SJSA1 (cell line): ENCODE measurements around the gene RBPJL. TPM values are rescaled to one million over a fixed set of nuclear protein-coding genes. Genes with fewer than 3 reads are reported as not detected.

Source experiments
- DNase-seq, 2 experiments: peaks; one replicate each; pipeline ENCODE4 v3.0.0-alpha.2; 2015 to 2020; ENCODE audit warnings: low spot score in 2 of 2, low read depth in 1 of 2
- H3K27ac ChIP-seq: fragments of 250-450 bp; sonication (Bioruptor Pico); 2 replicates; pipeline ENCODE4 v1.5.1; 2020; ENCODE audit warnings: mild to moderate bottlenecking, moderate library complexity
- H3K27me3 ChIP-seq: fragments of 250-450 bp; sonication (Bioruptor Pico); replicated peaks from 2 replicates; pipeline ENCODE4 v1.5.1; 2020; ENCODE audit warnings: mild to moderate bottlenecking, moderate library complexity
- H3K36me3 ChIP-seq: fragments of 250-450 bp; sonication (Bioruptor Pico); 2 replicates; pipeline ENCODE4 v1.5.1; 2020; ENCODE audit warnings: mild to moderate bottlenecking
- H3K4me1 ChIP-seq: fragments of 250-450 bp; sonication (Bioruptor Pico); replicated peaks from 2 replicates; pipeline ENCODE4 v1.6.1; 2021; ENCODE audit warnings: mild to moderate bottlenecking
- H3K4me3 ChIP-seq: fragments of 250-450 bp; sonication (Bioruptor Pico); 2 replicates; pipeline ENCODE4 v1.5.1; 2020; ENCODE audit warnings: mild to moderate bottlenecking
- H3K9me3 ChIP-seq: fragments of 250-450 bp; sonication (Bioruptor Pico); replicated peaks from 2 replicates; pipeline ENCODE4 v1.5.1; 2020; ENCODE audit warnings: mild to moderate bottlenecking
- total RNA-seq: library from RNA; depleted of rRNA; stranded (reverse); fragments of >200 nt; shearing (Covaris generic); gene quantifications from 2 replicates; pipeline ENCODE4 v1.2.3, GENCODE V29; 2014

The RBPJL gene
- total RNA-seq, 1 experiment from 2014 or later = not detected

DNA sequence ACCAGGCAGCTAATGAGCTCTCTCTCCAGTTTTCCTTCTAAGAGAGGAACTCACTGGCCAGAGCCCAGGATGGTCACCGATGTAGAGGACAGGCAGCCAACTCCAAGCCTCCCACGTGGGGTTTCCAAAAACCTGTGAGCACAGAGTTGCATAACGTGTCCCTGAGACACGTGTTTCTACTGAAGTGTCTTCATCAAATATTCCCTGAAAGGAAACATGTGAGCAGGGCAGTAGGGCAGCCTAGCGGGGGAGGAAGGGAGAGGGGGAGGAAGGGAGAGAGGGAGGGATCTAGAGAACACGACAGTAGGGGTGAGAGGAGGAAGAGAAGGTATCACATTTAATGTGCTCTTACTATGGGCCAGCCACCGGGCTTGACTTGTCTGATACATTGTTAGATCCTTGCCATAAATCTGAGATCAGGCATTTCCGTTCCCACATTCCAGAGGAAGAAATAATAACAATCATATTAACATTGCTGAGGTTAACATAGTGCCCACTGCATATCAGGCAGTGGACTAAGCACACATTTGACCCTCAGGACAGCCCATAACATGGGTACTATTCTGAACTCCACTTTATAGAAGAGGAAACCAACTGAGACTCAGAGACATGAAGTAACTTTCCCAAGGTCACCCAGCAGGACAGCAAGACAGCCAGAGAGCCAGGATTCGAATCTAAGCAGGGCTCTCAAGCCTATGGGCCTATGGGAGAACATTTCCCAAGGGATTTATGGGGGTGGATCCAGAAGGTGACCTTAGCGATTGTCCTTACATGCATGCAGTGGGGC is 51.8 kb downstream of the RBPJL start:
- no peaks in the 10 kb centered on the region for H3K9me3 ChIP-seq
- H3K4me1 ChIP-seq = peaks cover 69% of the 10 kb centered on the region
- no peaks in the 10 kb centered on the region for H3K27me3 ChIP-seq
- peak overlapping the region; percentile 73 for H3K27ac ChIP-seq
- no peak overlapping the region for H3K4me3 ChIP-seq
- DNase-seq = peak; percentile 66 to 72
- no peaks in the 10 kb centered on the region for H3K36me3 ChIP-seq

DNA sequence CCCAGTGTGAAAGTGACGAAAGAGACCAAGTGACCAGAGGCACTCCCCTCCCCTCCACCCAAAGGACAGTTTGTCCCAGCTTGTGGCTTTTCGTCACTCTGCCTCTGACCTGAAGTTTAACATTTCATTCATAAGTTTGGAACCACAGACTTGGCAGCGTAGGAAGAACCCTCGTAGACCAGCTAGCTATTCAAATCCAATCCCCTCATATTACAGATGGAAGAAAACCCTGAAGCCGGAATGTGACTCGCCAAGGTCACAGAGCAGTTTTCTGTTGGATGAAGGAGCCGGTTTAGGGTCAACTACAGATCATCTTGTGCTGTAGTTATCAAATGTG is 52.4 kb downstream of the RBPJL start:
- peaks cover 68% of the 10 kb centered on the region for H3K4me1 ChIP-seq
- peak in 1 of 2 experiments; percentile 61 for DNase-seq

GRCh38 chr20:45359406-45360148 is 52.9 kb downstream of the RBPJL start:
- H3K27ac ChIP-seq = peak overlapping the region; percentile 73
- no peaks in the 10 kb centered on the region for H3K9me3 ChIP-seq
- H3K4me3 ChIP-seq = no peak overlapping the region
- H3K27me3 ChIP-seq = no peaks in the 10 kb centered on the region
- H3K4me1 ChIP-seq = peaks cover 63% of the 10 kb centered on the region
- H3K36me3 ChIP-seq = no peaks in the 10 kb centered on the region
- peak in 1 of 2 experiments; percentile 34 for DNase-seq

More for the DNA sequence above, 52.4 kb downstream of the RBPJL start:
- no peak overlapping the region for H3K4me3 ChIP-seq
- peak overlapping the region; percentile 73 for H3K27ac ChIP-seq
- no peaks in the 10 kb centered on the region for H3K27me3 ChIP-seq
- H3K36me3 ChIP-seq = no peaks in the 10 kb centered on the region
- H3K9me3 ChIP-seq = no peaks in the 10 kb centered on the region

- peaks cover 49% of the 10 kb centered on the region for H3K4me1 ChIP-seq
- no peak for DNase-seq
- no peaks in the 10 kb centered on the region for H3K9me3 ChIP-seq
- H3K4me3 ChIP-seq = no peak overlapping the region
- no peak overlapping the region for H3K27ac ChIP-seq
- peaks cover 4% of the 10 kb centered on the region for H3K36me3 ChIP-seq
- H3K27me3 ChIP-seq = no peaks in the 10 kb centered on the region
Measured at GRCh38 chr20:45361793-45362192, 55.2 kb downstream of the RBPJL start.

DNA sequence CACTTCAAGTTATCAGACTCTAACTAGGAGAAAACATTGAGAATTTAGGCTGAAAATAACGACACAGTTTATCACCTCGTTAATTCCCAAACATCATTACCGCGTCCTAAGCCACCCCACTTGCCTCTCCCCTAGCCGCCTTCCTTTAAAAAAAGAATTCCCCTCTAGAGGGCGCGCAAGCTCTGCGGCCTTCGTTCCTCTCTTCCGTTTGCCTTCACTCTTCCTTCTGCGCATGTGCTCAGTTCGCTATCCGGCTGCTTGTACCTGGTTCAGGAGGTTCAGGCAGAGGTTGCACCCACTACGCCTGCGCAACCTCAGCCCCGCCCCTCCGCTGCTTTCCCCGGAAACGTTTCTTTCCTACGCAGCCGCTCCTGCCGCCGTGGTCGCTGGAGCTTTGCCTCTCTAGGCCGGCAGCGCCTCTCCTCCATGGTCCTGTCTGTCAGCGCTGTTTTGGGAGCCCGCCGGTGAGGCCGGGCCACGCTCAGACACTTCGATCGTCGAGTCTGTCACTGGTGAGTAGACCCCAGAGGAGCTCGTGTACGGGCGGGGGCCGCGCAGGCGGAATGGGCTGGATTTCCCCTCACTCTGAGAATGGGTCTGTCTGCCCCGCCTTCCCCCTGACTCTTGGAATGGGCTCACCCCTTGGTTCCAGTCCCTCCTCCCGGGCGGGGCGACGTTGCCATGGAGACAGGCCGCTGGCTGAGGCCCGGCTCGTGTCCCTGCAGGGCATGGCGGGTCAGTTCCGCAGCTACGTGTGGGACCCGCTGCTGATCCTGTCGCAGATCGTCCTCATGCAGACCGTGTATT is 56.4 kb downstream of the RBPJL start, which contains the start of gene SYS1:
TSS of gene SYS1 (plus strand) at position 353 of the 807 bp plus-strand sequence. CDS start at position 729, 376 bp downstream.
- Histone ChIP-seq H3K27ac (peak within 1 kb of the TSS; percentile 74), H3K9me3 (no peaks in the 10 kb centered on the region), H3K4me3 (peak within 1 kb of the TSS; percentile 58), H3K27me3 (no peaks in the 10 kb centered on the region), H3K4me1 (peaks cover 40% of the 10 kb centered on the region), H3K36me3 (peaks cover 4% of the 10 kb centered on the region)
- peak; percentile 99 for DNase-seq

DNA sequence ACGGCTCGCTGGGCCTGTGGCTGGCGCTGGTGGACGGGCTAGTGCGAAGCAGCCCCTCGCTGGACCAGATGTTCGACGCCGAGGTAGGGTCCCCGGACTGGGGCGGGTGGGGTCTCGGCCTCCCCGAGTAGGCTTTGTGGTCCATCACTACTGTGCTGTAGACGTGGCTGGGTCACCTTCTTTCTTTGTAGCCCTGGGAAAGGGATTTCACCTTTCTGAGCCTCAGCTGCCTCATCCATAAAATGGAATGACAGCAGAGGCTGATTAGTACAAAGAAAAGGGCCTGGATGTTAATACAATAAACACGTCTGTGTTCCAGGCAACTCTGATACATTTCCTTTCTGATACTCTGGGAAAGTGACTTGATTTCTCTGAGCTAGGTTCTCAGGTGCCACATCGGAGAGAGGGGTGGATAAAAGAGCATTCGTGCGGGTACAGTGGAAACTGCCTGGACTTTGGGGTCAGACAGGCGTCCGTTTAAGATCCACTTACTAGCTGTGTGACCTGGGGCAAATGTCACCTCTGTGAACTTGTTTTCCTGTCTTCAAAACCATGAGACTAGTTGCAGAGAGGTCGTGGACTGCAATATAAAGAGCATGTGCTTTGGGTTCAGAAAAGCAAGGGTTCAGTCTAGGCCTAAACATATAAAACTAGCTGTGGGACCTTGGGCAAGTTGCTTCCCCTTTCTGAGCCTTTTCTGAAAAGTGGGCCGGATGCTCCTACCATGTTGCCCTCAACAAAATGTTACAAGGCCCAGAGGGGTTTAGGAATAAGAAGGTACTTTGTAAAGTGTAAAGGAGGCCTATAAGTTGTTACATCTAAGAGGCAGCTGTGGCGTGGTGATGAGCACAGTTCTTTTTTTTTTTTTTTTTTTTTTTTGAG is 57.2 kb downstream of the RBPJL start:
- peak overlapping the region; percentile 74; the same call in 1 of the 2 replicates for H3K27ac ChIP-seq
- H3K9me3 ChIP-seq = no peaks in the 10 kb centered on the region
- H3K4me3 ChIP-seq = peak overlapping the region; percentile 58
- no peak for DNase-seq
- H3K36me3 ChIP-seq = peaks cover 8% of the 10 kb centered on the region
- H3K27me3 ChIP-seq = no peaks in the 10 kb centered on the region
- peaks cover 31% of the 10 kb centered on the region for H3K4me1 ChIP-seq

- Histone ChIP-seq H3K4me3 (no peak overlapping the region), H3K27ac (no peak overlapping the region), H3K4me1 (peaks cover 15% of the 10 kb centered on the region), H3K36me3 (peaks cover 8% of the 10 kb centered on the region), H3K9me3 (no peaks in the 10 kb centered on the region), H3K27me3 (no peaks in the 10 kb centered on the region)
- DNase-seq = no peak
Measured at GRCh38 chr20:45365444-45365970, 58.9 kb downstream of the RBPJL start.

- H3K4me1 ChIP-seq = peaks cover 9% of the 10 kb centered on the region
- H3K27me3 ChIP-seq = no peaks in the 10 kb centered on the region
- no peak for DNase-seq
- H3K9me3 ChIP-seq = no peaks in the 10 kb centered on the region
- H3K36me3 ChIP-seq = peaks cover 8% of the 10 kb centered on the region
- no peak overlapping the region for H3K4me3 ChIP-seq
- no peak overlapping the region for H3K27ac ChIP-seq
Measured at GRCh38 chr20:45366192-45366591, 59.6 kb downstream of the RBPJL start.

DNA sequence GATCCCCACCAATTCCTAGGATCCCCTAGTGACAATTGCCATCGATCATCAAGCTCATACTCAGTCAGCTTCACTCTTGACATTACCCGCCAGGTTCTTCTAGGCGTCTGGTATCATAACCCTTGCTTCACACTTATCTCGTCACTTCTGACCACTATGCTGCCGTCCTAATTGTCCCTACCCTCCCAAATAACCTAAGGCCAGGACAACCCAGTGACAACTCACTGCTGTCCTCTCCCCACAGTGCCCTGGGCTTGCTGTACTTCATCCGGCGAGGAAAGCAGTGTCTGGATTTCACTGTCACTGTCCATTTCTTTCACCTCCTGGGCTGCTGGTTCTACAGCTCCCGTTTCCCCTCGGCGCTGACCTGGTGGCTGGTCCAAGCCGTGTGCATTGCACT is 60.0 kb downstream of the RBPJL start:
- H3K4me3 ChIP-seq = no peak overlapping the region
- no peaks in the 10 kb centered on the region for H3K27me3 ChIP-seq
- no peak for DNase-seq
- peaks cover 8% of the 10 kb centered on the region for H3K36me3 ChIP-seq
- no peak overlapping the region for H3K27ac ChIP-seq
- H3K4me1 ChIP-seq = peaks cover 9% of the 10 kb centered on the region
- H3K9me3 ChIP-seq = no peaks in the 10 kb centered on the region

DNA sequence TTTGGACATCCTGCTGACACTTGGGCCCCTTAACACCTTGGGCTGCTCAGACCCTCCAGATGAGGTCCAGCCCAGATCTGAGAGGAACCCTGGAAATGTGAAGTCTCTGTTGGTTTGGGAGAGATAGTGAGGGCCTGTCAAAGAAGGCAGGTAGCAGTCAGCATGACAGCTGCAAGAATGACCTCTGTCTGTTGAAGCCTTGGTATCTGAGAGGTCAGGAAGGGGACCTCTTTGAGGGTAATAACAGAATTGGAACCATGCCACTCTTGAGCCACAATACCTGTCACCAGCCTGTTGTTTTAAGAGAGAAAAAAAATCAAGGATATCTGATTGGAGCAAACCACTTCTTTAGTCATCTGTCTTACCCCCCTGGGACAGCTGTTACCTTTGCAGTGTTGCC is 60.5 kb downstream of the RBPJL start:
- Histone ChIP-seq H3K27ac (no peak overlapping the region), H3K4me1 (peaks cover 9% of the 10 kb centered on the region), H3K9me3 (no peaks in the 10 kb centered on the region), H3K36me3 (peaks cover 8% of the 10 kb centered on the region), H3K27me3 (no peaks in the 10 kb centered on the region), H3K4me3 (no peak overlapping the region)
- DNase-seq = no peak
